SK-N-MC (cell line): Measurements from ENCODE around the gene YWHAE.

Experiments used
- EZH2 ChIP-seq: fragments of 200-600 bp; sonication (generic); IDR thresholded peaks from one replicate; pipeline ENCODE4 v1.6.1; 2017; ENCODE audit warnings: antibody characterized with exemption
- POLR2AphosphoS5 ChIP-seq: IDR thresholded peaks from 2 replicates; pipeline ENCODE4 v1.6.1; 2012; ENCODE audit warnings: mild to moderate bottlenecking, low read depth, low read length, borderline replicate concordance

GRCh38 chr17:1313270-1314005 is 86.6 kb downstream of the YWHAE start:
- TF ChIP-seq EZH2 = no peak
- no peak for TF ChIP-seq POLR2AphosphoS5
